Neural progenitor cell (in vitro differentiated cells): Measurements from ENCODE around the gene NCBP3. TPM values are rescaled to one million over a fixed set of nuclear protein-coding genes. Genes with fewer than 3 reads are reported as not detected.

Experiments used
- DNase-seq: peaks from one replicate; pipeline ENCODE4 v3.0.0-alpha.2; 2016; ENCODE audit warnings: low spot score
- H2AFZ ChIP-seq: fragments of 200-600 bp; sonication (generic); replicated peaks from 2 replicates; pipeline ENCODE4 v1.6.1; 2016; ENCODE audit warnings: antibody characterized with exemption
- H3F3A ChIP-seq: fragments of 200-600 bp; sonication (generic); 2 replicates; pipeline ENCODE4 v1.6.1; 2016; ENCODE audit warnings: antibody characterized with exemption, low read depth
- H3K27ac ChIP-seq: fragments of 200-600 bp; sonication (generic); 2 replicates; pipeline ENCODE4 v1.5.1; 2016; ENCODE audit warnings: mild to moderate bottlenecking
- H3K27me3 ChIP-seq: fragments of 200-600 bp; sonication (generic); 2 replicates; pipeline ENCODE4 v1.6.1; 2016; ENCODE audit warnings: mild to moderate bottlenecking, moderate library complexity
- H3K36me3 ChIP-seq: fragments of 200-600 bp; sonication (generic); 2 replicates; pipeline ENCODE4 v1.5.1; 2016
- H3K4me1 ChIP-seq: fragments of 200-600 bp; sonication (generic); 2 replicates; pipeline ENCODE4 v1.6.1; 2016; ENCODE audit warnings: mixed run types
- H3K4me2 ChIP-seq: fragments of 200-600 bp; sonication (generic); 2 replicates; pipeline ENCODE4 v1.6.1; 2016
- H3K4me3 ChIP-seq: fragments of 200-600 bp; sonication (generic); 2 replicates; pipeline ENCODE4 v1.5.1; 2016
- H3K79me2 ChIP-seq: fragments of 200-600 bp; sonication (generic); 2 replicates; pipeline ENCODE4 v1.6.1; 2016; ENCODE audit warnings: low read depth
- H3K9ac ChIP-seq: fragments of 200-600 bp; sonication (generic); 2 replicates; pipeline ENCODE4 v1.6.1; 2016
- H3K9me3 ChIP-seq: fragments of 200-600 bp; sonication (generic); 2 replicates; pipeline ENCODE4 v1.5.1; 2016; ENCODE audit warnings: low read depth
- H4K20me1 ChIP-seq: fragments of 200-600 bp; sonication (generic); 2 replicates; pipeline ENCODE4 v1.6.1; 2016; ENCODE audit warnings: low read depth
- H3K27ac Mint-ChIP-seq: 3 replicates; pipeline ENCODE4 v1.8.0; 2021; ENCODE audit warnings: mixed read lengths
- H3K27me3 Mint-ChIP-seq: 2 replicates; pipeline ENCODE4 v1.8.0; 2022; ENCODE audit warnings: low read depth, mild to moderate bottlenecking, inconsistent platforms, moderate library complexity, mixed read lengths; ENCODE audit not compliant: insufficient read depth
- H3K36me3 Mint-ChIP-seq: 3 replicates; pipeline ENCODE4 v1.8.0; 2021; ENCODE audit warnings: mixed read lengths
- H3K4me1 Mint-ChIP-seq: 3 replicates; pipeline ENCODE4 v1.8.0; 2021; ENCODE audit warnings: mixed read lengths
- H3K4me3 Mint-ChIP-seq: 3 replicates; pipeline ENCODE4 v1.8.0; 2021; ENCODE audit warnings: mild to moderate bottlenecking, moderate library complexity, mixed read lengths
- H3K9me3 Mint-ChIP-seq: 3 replicates; pipeline ENCODE4 v1.8.0; 2020; ENCODE audit warnings: mixed read lengths
- EZH2 ChIP-seq: fragments of 200-600 bp; sonication (generic); IDR thresholded peaks from 2 replicates; pipeline ENCODE4 v1.6.1; 2017; ENCODE audit warnings: antibody characterized with exemption, mild to moderate bottlenecking, moderate library complexity
- EZH2phosphoT487 ChIP-seq: fragments of 200-600 bp; sonication (generic); IDR thresholded peaks from 2 replicates; pipeline ENCODE4 v1.6.1; 2017; ENCODE audit warnings: antibody characterized with exemption
- total RNA-seq: library from RNA; depleted of rRNA; stranded (reverse); fragments of >200 nt; gene quantifications from 2 replicates; pipeline ENCODE4 v1.2.3, GENCODE V29; 2015; ENCODE audit warnings: low replicate concordance
- TF ChIP-seq, protein P1 (sequence below): fragments of 200-600 bp; sonication (generic); IDR thresholded peaks from 2 replicates; pipeline ENCODE4 v1.5.1; 2017; ENCODE audit warnings: antibody characterized with exemption, mild to moderate bottlenecking

NCBP3 gene
- total RNA-seq, 1 donor from 2014 or later, result 55.7 TPM

DNA sequence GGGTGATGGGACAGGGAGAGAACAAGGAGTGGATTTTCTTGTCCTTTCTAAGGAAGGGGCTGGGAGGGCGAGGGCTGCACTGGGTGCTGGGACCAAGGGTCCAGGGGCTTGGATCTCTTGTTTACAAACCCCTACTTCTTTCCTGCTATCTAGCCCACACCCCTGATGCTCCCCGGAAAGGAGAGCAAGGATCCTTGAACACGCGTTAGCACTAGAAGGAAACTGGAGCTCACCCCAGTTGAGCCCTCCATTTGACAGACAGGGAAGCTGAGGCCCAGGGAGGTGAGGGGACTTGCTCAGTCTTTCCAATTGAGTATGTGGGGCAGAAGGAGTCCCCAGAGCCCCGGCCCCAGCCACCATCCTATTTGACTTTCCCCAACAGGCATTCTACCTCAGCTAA is 40.5 kb downstream of the NCBP3 start:
- Histone ChIP-seq H3K4me2 (no peak overlapping the region), H3K27me3 (no peaks in the 10 kb centered on the region), H2AFZ (no peak overlapping the region), H3K79me2 (no peaks in the 10 kb centered on the region), H3K9ac (no peak overlapping the region), H3F3A (no peaks in the 10 kb centered on the region), H3K36me3 (no peaks in the 10 kb centered on the region), H3K4me3 (no peak overlapping the region), H4K20me1 (peaks cover 4% of the 10 kb centered on the region), H3K4me1 (no peaks in the 10 kb centered on the region), H3K27ac (no peak overlapping the region), H3K9me3 (no peaks in the 10 kb centered on the region)
- Mint-ChIP-seq H3K27ac (no peak overlapping the region), H3K4me1 (no peaks in the 10 kb centered on the region), H3K4me3 (no peak overlapping the region), H3K36me3 (peaks cover 12% of the 10 kb centered on the region), H3K9me3 (no peaks in the 10 kb centered on the region), H3K27me3 (no peaks in the 10 kb centered on the region)
- TF ChIP-seq, protein P1, sequence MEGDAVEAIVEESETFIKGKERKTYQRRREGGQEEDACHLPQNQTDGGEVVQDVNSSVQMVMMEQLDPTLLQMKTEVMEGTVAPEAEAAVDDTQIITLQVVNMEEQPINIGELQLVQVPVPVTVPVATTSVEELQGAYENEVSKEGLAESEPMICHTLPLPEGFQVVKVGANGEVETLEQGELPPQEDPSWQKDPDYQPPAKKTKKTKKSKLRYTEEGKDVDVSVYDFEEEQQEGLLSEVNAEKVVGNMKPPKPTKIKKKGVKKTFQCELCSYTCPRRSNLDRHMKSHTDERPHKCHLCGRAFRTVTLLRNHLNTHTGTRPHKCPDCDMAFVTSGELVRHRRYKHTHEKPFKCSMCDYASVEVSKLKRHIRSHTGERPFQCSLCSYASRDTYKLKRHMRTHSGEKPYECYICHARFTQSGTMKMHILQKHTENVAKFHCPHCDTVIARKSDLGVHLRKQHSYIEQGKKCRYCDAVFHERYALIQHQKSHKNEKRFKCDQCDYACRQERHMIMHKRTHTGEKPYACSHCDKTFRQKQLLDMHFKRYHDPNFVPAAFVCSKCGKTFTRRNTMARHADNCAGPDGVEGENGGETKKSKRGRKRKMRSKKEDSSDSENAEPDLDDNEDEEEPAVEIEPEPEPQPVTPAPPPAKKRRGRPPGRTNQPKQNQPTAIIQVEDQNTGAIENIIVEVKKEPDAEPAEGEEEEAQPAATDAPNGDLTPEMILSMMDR, result no peak
- no peak for TF ChIP-seq EZH2phosphoT487
- TF ChIP-seq EZH2, result no peak
- DNase-seq, result no peak

DNA sequence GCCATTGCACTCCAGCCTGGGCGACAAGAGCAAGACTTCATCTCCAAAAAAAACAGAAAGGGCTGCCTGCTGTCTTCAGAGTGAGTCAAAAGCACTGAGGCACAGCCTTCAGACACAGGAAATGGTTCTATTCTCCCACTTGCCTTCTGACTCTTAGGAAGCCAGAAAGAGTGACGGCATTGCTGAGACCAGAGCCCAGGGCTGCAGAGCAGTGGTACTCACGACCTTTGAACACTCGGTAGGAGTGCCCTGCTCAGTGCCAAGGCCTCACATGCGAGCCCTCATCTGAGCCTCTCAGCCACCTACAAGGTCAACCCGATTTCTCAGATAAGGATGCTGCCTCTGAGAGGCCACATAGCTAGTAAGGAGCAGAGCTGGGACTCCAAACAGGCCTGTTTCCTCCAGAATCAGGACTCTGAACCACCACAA is 41.5 kb downstream of the NCBP3 start:
- no peaks in the 10 kb centered on the region for H3F3A ChIP-seq
- H3K27me3 Mint-ChIP-seq, result no peaks in the 10 kb centered on the region
- H3K4me2 ChIP-seq, result no peak overlapping the region
- H4K20me1 ChIP-seq, result peaks cover 4% of the 10 kb centered on the region
- no peak overlapping the region for H3K27ac ChIP-seq
- H3K36me3 ChIP-seq, result no peaks in the 10 kb centered on the region
- H3K27me3 ChIP-seq, result no peaks in the 10 kb centered on the region
- no peaks in the 10 kb centered on the region for H3K79me2 ChIP-seq
- no peaks in the 10 kb centered on the region for H3K9me3 Mint-ChIP-seq
- H3K27ac Mint-ChIP-seq, result no peak overlapping the region
- no peak overlapping the region for H3K4me3 ChIP-seq
- no peak overlapping the region for H3K4me3 Mint-ChIP-seq
- H3K9ac ChIP-seq, result no peak overlapping the region
- no peak overlapping the region for H2AFZ ChIP-seq
- H3K9me3 ChIP-seq, result no peaks in the 10 kb centered on the region
- DNase-seq, result no peak
- H3K36me3 Mint-ChIP-seq, result peaks cover 10% of the 10 kb centered on the region
- H3K4me1 Mint-ChIP-seq, result peaks cover under 1% of the 10 kb centered on the region
- no peaks in the 10 kb centered on the region for H3K4me1 ChIP-seq
- TF ChIP-seq, protein P1, result no peak
- TF ChIP-seq EZH2 (no peak), EZH2phosphoT487 (no peak)

DNA sequence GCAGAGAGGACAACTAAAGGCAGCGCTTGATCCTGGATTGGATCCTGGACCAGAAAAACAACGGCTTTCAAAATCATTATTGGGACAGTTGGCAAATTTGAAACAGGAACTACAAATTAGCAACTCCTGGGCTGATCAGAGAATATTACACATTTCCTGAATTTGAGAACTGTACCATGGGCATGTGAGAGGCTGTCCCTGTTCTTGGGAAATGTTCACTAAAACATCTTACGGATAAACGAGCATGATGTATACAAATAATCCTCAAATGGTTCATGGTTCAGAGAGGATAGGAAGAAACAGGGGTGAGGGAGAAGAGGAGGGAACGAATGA is 42.8 kb downstream of the NCBP3 start:
- H3K4me3 Mint-ChIP-seq, result no peak overlapping the region
- Histone ChIP-seq H3K79me2 (no peaks in the 10 kb centered on the region), H3K4me3 (no peak overlapping the region), H3K9me3 (no peaks in the 10 kb centered on the region), H3K9ac (no peak overlapping the region), H3K27me3 (no peaks in the 10 kb centered on the region), H2AFZ (no peak overlapping the region), H4K20me1 (peaks cover 4% of the 10 kb centered on the region), H3K4me2 (no peak overlapping the region), H3F3A (no peaks in the 10 kb centered on the region), H3K4me1 (no peaks in the 10 kb centered on the region), H3K27ac (no peak overlapping the region), H3K36me3 (no peaks in the 10 kb centered on the region)
- DNase-seq, result no peak
- peaks cover 6% of the 10 kb centered on the region for H3K36me3 Mint-ChIP-seq
- no peaks in the 10 kb centered on the region for H3K9me3 Mint-ChIP-seq
- no peak overlapping the region for H3K27ac Mint-ChIP-seq
- peaks cover 2% of the 10 kb centered on the region for H3K4me1 Mint-ChIP-seq
- TF ChIP-seq EZH2phosphoT487 (no peak), EZH2 (no peak)
- TF ChIP-seq, protein P1, result no peak
- peaks cover 2% of the 10 kb centered on the region for H3K27me3 Mint-ChIP-seq
